Left ventricle myocardium superior (tissue), 1 donor: ENCODE results near the gene MTERF4. TPM values are rescaled to one million over a fixed set of nuclear protein-coding genes. Genes with fewer than 3 reads are reported as not detected.

Experiments
- ATAC-seq: fragments of 200-7000 bp; cut with Tn5 transposase; one replicate; pipeline ENCODE4 v1.9.1; 2020; ENCODE audit warnings: mild to moderate bottlenecking, moderate library complexity
- DNase-seq: peaks from one replicate; pipeline ENCODE4 v3.0.0-alpha.2; 2020
- intact Hi-C: fragments of 100-400 bp; cut with micrococcal nuclease; formaldehyde crosslinking; loops from one replicate; pipeline ENCODE4 v1.11.0; 2022
- total RNA-seq: library from RNA; stranded (reverse); fragmentation: NEBNext Ultra II Directional; extraction: Animal tissue kit (Norgen Biotek cat#: 25700); gene quantifications from one replicate; pipeline ENCODE4 v1.2.1, GENCODE V29; 2021
- donor health status: DM: no; HTN: yes; CAD: no; lungs with severe emphysema.

Gene MTERF4
- total RNA-seq, 1 donor from 2014 or later: 25.8 TPM

- ATAC-seq (no peak), DNase-seq (no peak)
- intact Hi-C loops: no loop called here
Measured at GRCh38 chr2:241136191-241136590, 34.1 kb upstream of the MTERF4 start.

GRCh38 chr2:241135737-241136136 lies 33.6 kb upstream of the MTERF4 start:
- DNase-seq (no peak), ATAC-seq (no peak)
- intact Hi-C loops: no loop called here

- DNase-seq: no peak
- no peak for ATAC-seq
- intact Hi-C loops: no loop called here
Measured at GRCh38 chr2:241134711-241135110, 32.6 kb upstream of the MTERF4 start.

GRCh38 chr2:241133436-241133820 lies 31.3 kb upstream of the MTERF4 start:
- DNase-seq: no peak
- ATAC-seq: no peak
- intact Hi-C loops: no loop called here

GRCh38 chr2:241132538-241133435 lies 30.7 kb upstream of the MTERF4 start:
- no peak for ATAC-seq
- no peak for DNase-seq
- intact Hi-C loops: no loop called here

GRCh38 chr2:241131531-241131930 lies 29.4 kb upstream of the MTERF4 start:
- intact Hi-C loops: no loop called here
- ATAC-seq: no peak
- no peak for DNase-seq

- ATAC-seq: no peak
- intact Hi-C loops: no loop called here
- no peak for DNase-seq
Measured at GRCh38 chr2:241130316-241130715, 28.2 kb upstream of the MTERF4 start.

GRCh38 chr2:241129086-241129871 lies 27.2 kb upstream of the MTERF4 start:
- intact Hi-C loops: no loop called here
- DNase-seq (no peak), ATAC-seq (no peak)

- DNase-seq (no peak), ATAC-seq (no peak)
- intact Hi-C loops: no loop called here
Measured at GRCh38 chr2:241128266-241128665, 26.2 kb upstream of the MTERF4 start.

GRCh38 chr2:241126771-241127202 lies 24.7 kb upstream of the MTERF4 start:
- no peak for ATAC-seq
- no peak for DNase-seq
- intact Hi-C loops: no loop called here

- intact Hi-C loops: no loop called here
- ATAC-seq: no peak
- peak; percentile 21 for DNase-seq
Measured at GRCh38 chr2:241126201-241126611, 24.1 kb upstream of the MTERF4 start.

GRCh38 chr2:241125626-241126025 lies 23.5 kb upstream of the MTERF4 start:
- intact Hi-C loops: no loop called here
- no peak for ATAC-seq

GRCh38 chr2:241123816-241124536 lies 21.9 kb upstream of the MTERF4 start:
- intact Hi-C loops: no loop called here
- DNase-seq (no peak), ATAC-seq (no peak)

More at GRCh38 chr2:241125626-241126025, 23.5 kb upstream of the MTERF4 start:
- DNase-seq: no peak

- intact Hi-C loops: no loop called here
- no peak for DNase-seq
- ATAC-seq: no peak
Measured at GRCh38 chr2:241122376-241123002, 20.4 kb upstream of the MTERF4 start.

- intact Hi-C loops: no loop called here
- DNase-seq: no peak
- no peak for ATAC-seq
Measured at GRCh38 chr2:241121008-241121407, 18.9 kb upstream of the MTERF4 start.

- ATAC-seq: no peak
- intact Hi-C loops: no loop called here
- DNase-seq: no peak
Measured at GRCh38 chr2:241120440-241120839, 18.4 kb upstream of the MTERF4 start.

- DNase-seq: peak; percentile 19
- intact Hi-C loops: no loop called here
- no peak for ATAC-seq
Measured at GRCh38 chr2:241118737-241119505, 16.8 kb upstream of the MTERF4 start.
